DMS 273 treated with DMSO at 0.1 percent for 48 hours (cell line): ENCODE results near the gene SLC22A2.
"Not testable (repeated sequence)": the region's sequence is repeated elsewhere in the genome, so short reads cannot be mapped to it uniquely, and the experiment has no call there.

Source experiments
- DNase-seq: peaks from one replicate; lab custom pipeline; 2025; lab: John Stamatoyannopoulos, UW

SLC22A2 gene

DNA sequence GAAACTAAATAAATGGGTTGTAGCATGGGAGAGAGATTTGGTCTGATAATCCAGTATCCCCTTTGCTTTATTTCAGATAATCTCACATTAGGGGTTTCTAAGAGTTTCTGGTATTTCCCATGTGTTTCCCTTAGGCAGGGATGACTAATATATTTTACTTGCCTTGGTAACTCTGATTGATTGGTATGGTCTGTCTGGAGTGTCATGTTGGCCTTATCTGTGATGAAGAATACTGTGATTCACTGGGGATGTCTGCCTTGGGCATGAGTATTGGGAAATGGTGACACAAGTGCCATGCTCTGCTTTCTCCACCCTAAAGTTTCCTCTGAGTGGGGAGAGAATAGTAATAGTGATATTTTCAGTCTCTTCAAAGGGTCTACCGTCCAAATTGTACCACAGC, 10.1 kb downstream of the SLC22A2 start:
- DNase-seq: no peak

- no peak for DNase-seq
Observed at GRCh38 chr6:160247457-160247883, 11.2 kb downstream of the SLC22A2 start.

- no peak for DNase-seq
Observed at GRCh38 chr6:160240691-160241084, 17.9 kb downstream of the SLC22A2 start.

DNA sequence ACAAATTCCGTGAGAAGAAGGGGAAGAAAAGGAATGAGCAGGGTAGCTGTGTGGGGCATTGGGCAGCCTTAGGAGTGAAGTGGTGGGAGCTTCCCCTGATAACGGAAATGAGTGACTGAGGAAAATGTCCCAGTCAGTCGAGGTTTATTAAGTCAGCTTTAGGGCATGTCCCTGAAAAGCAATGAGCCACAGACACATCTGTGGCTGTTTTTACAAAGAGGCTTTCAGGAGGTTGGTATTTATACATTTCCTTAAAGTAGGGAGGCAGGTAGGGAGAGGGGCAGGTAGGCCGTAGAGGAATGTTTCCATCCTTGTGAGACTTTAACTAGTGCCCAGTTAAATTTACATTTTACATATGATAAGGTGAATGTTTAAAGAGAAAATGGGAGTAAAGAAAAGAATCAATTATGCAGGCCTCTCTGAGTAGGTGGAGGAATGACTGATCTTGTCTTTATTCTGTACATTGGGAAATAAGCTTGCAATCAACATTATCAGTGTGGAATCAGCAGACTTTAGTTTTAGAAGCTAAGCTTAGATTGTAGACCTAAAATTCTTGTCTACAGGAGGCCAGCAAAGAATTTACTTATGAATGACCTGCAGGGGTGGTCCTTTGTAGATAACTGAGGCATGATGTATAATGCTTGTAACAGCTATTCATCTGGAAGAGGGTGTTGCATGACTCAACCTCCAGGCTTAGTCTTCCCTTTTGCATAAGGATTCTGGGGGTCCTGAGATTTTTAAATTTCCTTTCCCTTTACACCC, 18.5 kb downstream of the SLC22A2 start:
- no peak for DNase-seq

DNA sequence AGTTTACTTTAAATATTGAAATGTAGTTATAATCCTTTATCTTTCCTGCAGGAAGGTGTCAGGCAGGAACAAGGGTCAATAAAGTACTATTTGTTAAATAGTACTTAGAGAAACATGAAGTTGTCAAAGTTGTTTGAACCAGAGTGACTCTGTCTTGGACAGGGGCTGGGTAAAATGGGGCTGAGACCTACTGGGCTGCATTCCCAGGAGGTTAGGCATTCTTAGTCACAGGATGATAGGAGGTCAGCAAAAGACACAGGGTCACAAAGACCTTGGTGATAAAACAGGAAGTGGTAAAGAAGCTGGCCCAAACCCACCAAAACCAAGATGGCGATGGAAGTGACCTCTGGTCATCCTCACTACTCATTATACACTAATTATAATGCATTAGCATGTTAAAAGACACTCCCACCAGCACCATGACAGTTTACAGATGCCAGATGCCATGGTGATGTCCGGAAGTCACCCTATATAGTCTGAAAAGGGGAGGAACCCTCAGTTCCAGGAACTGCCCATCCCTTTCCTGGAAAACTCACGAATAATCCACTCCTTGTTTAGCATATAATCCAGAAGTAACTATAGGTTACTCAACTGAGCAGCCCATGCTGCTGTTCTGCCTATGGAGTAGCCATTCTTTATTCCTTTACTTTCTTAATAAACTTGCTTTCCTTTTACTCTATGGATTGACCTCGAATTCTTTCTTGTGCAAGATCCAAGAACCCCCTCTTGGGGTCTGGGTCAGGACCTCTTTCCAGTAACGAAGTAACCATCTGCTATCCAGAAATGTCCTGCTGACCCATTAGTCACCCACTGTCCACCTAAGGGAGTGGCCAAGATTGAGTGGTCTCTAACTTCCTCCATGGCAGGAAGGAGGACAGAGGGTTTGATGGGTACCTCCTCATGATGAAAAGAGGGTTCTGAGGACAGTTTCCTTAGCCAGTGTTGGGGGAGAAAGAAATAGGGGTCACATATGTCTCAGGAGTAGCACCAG, 19.6 kb downstream of the SLC22A2 start:
- DNase-seq: no peak

- no peak for DNase-seq
Observed at GRCh38 chr6:160238278-160238711, 20.3 kb downstream of the SLC22A2 start.

- not testable (repeated sequence) for DNase-seq
Observed at GRCh38 chr6:160237597-160238275, 20.9 kb downstream of the SLC22A2 start.

GRCh38 chr6:160236235-160236872, 22.3 kb downstream of the SLC22A2 start:
- not testable (repeated sequence) for DNase-seq

GRCh38 chr6:160233950-160234640, 24.5 kb downstream of the SLC22A2 start:
- not testable (repeated sequence) for DNase-seq

GRCh38 chr6:160227769-160228161, 30.9 kb downstream of the SLC22A2 start:
- DNase-seq: no peak

DNA sequence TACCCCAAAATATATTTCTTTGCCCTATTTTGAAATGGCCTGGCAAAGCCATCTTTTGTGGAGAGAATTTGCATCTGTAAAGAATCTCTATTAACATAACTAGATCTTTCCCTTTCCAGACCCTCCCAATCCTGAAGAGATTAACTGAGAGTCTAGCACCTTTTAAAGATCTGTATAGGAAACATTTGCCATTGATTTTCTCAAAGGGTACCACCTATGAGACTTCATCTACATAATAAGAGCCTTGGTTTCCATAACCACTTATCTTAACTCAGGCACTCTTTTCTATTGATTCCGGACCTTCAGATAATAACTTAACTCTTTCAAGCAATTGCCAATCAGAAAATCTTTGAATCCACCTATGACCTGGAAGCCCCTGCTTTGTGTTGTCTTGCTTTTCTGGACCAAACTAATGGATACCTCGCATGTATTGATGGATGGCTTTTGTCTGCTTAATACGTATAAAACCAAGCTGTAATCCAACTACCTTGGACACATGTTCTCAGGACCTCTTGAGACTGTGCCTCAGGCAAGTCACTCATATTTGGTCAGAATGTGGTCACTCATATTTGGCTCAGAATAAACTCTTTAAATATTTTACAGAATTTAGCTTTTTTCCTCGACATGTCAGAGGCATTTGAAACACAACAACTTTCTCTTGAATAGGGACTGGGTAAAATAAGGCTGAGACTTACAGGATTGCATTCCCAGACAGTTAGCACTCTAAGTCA, 31.4 kb downstream of the SLC22A2 start:
- DNase-seq: no peak

DNA sequence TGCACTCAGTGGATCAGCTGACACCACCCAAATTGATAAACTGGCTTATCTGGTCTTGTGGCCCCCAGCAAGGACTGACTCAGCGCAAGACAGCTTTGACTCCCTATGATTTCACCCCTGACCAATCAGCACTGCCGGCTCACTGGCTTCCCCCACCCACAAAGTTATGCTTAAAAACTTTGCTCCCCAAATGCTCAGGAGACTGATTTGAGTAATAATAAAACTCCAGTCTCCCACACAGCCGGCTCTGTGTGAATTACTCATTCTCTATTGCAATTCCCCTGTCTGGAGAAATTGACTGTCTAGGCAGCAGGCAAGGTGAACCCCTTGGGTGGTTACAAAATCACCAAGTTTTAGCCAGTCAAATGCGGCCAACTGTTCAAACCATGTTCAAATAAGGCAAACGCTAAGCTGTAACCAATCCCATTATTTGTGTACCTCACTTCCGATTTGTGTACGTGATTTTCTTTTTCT, 32.5 kb downstream of the SLC22A2 start:
- DNase-seq: no peak

GRCh38 chr6:160224639-160225237, 33.9 kb downstream of the SLC22A2 start:
- no peak for DNase-seq

DNA sequence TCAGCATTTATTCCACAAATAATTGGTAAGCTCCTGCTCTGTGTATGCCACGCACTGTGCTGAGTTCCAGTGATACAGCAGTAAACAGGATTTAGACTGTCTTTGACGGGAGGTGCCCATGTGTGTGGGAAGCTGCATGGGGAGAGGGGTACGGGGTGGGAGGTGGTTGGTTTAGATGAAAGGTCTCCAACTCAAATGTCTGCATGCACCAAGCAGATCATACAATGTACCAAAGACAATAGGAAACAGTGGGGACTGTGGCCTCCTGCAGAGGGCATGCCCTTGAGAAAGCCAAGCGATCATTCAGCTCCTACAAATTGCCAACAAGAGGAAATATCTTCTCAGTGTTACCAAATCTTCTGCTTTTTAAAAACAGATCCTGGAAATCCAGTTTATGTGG, 36.1 kb downstream of the SLC22A2 start:
- DNase-seq: no peak

GRCh38 chr6:160221918-160222317, 36.7 kb downstream of the SLC22A2 start:
- DNase-seq: no peak

DNA sequence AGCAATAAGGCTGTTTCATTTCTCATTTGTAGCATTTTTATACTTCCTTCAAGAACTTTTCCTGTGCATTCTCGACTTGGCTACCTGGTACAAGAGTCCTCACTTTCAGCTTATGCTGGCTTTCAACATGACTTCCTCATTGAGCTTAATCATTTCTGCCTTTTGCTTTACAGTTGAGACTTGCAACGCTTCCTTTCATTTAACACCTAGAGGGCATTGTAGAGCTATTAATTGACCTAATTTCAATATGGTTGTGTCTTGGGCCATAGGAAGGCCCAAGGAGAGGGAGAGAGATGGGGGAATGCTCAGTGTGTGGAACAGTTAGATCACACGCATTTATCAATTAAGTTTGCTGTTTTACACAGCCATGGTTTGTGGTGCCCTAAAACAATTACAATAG, 37.2 kb downstream of the SLC22A2 start:
- DNase-seq: no peak

DNA sequence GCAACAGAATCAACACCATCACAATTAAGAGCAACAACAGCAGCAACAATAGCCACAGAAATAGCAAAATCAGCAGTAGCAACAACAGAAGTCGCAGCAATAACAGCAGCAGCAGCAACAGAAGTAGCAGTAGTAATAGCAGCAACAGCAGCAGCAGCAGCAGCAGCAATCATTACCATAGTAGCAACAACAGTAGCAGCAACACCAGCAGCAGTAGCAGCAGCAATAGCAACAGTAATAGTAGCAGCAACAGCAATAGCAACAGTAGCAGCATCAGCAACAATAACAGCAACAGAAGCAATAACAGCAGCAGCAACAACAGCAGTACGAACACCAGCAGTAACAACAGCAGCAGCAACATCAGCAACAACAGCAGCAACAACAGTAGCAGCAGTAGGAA, 39.8 kb downstream of the SLC22A2 start:
- no peak for DNase-seq

GRCh38 chr6:160217863-160218262, 40.8 kb downstream of the SLC22A2 start:
- DNase-seq: no peak

DNA sequence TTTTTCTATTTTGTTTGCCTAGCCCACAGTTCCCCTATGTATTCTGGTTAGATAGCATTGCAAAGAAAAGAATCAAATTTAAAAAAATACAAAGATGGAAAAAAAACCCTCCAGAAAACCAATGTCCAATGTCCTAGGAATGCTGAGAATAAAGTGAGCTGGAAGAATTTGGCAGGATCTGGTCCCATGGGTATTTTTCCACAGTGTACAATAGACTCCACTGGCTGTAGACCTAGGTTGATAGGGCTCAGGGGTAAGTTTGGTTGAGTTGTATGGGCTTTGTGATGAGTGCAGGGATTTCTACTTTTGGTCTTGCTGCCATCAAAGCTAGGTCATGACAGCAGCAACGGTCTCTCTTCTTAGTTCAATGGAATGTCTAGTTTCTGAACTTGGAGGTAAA, 41.5 kb downstream of the SLC22A2 start:
- DNase-seq: no peak

DNA sequence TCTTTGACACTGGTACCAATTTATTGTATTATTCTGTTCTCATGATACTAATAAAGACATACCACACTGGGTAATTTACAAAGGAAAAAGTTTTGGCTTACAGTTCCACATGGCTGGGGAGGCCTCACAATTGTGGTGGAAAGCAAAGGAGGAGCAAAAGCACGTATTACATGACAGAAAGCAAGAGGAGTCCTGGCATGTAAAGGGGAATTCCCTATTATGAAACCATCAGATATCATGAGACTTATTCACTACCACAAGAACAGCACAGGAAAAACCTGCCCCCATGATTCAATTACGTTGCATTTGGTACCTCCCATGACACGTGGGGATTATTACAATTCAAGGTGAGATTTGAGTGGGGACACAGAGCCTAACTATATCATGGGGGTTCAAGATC, 43.4 kb downstream of the SLC22A2 start:
- no peak for DNase-seq
